Endodermal cell (in vitro differentiated cells): ENCODE data around the gene SLC7A4. TPM values are rescaled to one million over a fixed set of nuclear protein-coding genes. Genes with fewer than 3 reads are reported as not detected.

Source experiments
- DNase-seq: peaks from one replicate; pipeline ENCODE4 v3.0.0-alpha.2; 2017
- H3K27ac ChIP-seq: 2 replicates; pipeline ENCODE4 v1.5.1; 2013; ENCODE audit warnings: mild to moderate bottlenecking, low read depth, low read length, moderate library complexity
- H3K27me3 ChIP-seq: 2 replicates; pipeline ENCODE4 v1.6.1; 2013; ENCODE audit warnings: mild to moderate bottlenecking, low read length, moderate library complexity; ENCODE audit not compliant: insufficient read depth, control insufficient read depth, poor library complexity, severe bottlenecking
- H3K36me3 ChIP-seq: 2 replicates; pipeline ENCODE4 v1.7.0; 2013; ENCODE audit warnings: mild to moderate bottlenecking, low read length, moderate library complexity; ENCODE audit not compliant: control insufficient read depth, insufficient read depth
- H3K4me1 ChIP-seq: one replicate; pipeline ENCODE4 v1.7.0; 2013; ENCODE audit warnings: low read length; ENCODE audit not compliant: control insufficient read depth, insufficient read depth
- H3K4me3 ChIP-seq: 2 replicates; pipeline ENCODE4 v1.5.1; 2013; ENCODE audit warnings: mild to moderate bottlenecking, low read length, moderate library complexity
- H3K9ac ChIP-seq: 2 replicates; pipeline ENCODE4 v1.6.1; 2013; ENCODE audit warnings: mild to moderate bottlenecking, low read length, moderate library complexity; ENCODE audit not compliant: poor library complexity, severe bottlenecking; ENCODE audit errors: extremely low read depth
- H3K9me3 ChIP-seq: 2 replicates; pipeline ENCODE4 v1.6.1; 2013; ENCODE audit warnings: mild to moderate bottlenecking, low read length, moderate library complexity; ENCODE audit not compliant: control insufficient read depth
- H3K27ac Mint-ChIP-seq: 2 replicates; pipeline ENCODE4 v1.8.0; 2020; ENCODE audit warnings: mixed read lengths
- H3K27me3 Mint-ChIP-seq: 2 replicates; pipeline ENCODE4 v1.8.0; 2021; ENCODE audit warnings: mild to moderate bottlenecking, mixed read lengths; ENCODE audit not compliant: insufficient read depth
- H3K36me3 Mint-ChIP-seq: 2 replicates; pipeline ENCODE4 v1.8.0; 2020; ENCODE audit warnings: low read depth, mixed read lengths
- H3K4me1 Mint-ChIP-seq: 2 replicates; pipeline ENCODE4 v1.8.0; 2020; ENCODE audit warnings: mixed read lengths
- H3K4me3 Mint-ChIP-seq: 2 replicates; pipeline ENCODE4 v1.8.0; 2020; ENCODE audit warnings: mild to moderate bottlenecking, moderate library complexity, mixed read lengths
- H3K9me3 Mint-ChIP-seq: 2 replicates; pipeline ENCODE4 v1.8.0; 2020; ENCODE audit warnings: mild to moderate bottlenecking, mixed read lengths
- WGBS, 2 experiments: methylation state at CpG; one replicate each; pipeline versions ENCODE4 v1.1.5 to v1.1.7; 2013; ENCODE audit warnings: missing lambda C conversion rate in 2 of 2, mixed read lengths in 1 of 2; ENCODE audit not compliant: insufficient coverage in 1 of 2, insufficient read length in 1 of 2; 5-methylcytosine and 5-hydroxymethylcytosine counted together
- total RNA-seq, 2 donors: library from RNA; stranded (reverse); fragmentation: NEBNext Ultra II Directional in 1 of 2; extraction: Animal tissue kit (Norgen Biotek cat#: 25700) in 1 of 2; gene quantifications; 2 replicates in 1 of 2; 3 replicates in 1 of 2; pipeline ENCODE4 v1.2.1, GENCODE V29; 2021
- TF ChIP-seq, protein P1 (sequence below): fragments of 200-600 bp; sonication (generic); conservative IDR thresholded peaks from 2 replicates; pipeline ENCODE4 v1.5.0; 2021; ENCODE audit warnings: antibody characterized with exemption, mild to moderate bottlenecking

SLC7A4 gene
- total RNA-seq, 2 donors from 2014 or later, result 0.33 to 0.49 TPM

DNA sequence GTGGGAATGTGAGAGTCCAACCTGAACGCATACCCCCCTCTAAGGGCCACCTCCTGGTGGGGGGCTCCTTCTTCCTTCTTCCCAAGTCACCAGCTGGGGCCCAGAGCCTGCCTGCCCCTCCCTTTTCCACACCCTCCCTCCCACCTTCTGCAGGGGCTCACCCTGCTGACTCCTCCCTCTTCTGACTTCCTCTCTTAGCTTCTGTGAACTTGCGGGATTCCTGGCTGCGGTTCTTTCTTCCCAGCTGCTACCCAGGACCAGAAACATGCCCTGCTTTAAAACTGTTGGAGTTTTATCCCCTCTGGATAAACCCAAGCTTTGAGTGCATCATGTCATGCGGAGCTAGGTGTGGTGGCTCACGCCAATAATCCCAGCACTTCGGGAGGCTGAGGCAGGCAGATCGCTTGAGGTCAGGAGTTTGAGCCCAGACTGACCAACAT, 23.5 kb upstream of the SLC7A4 start:
- Histone ChIP-seq H3K36me3 (no peaks in the 10 kb centered on the region), H3K27me3 (no peaks in the 10 kb centered on the region), H3K9me3 (no peaks in the 10 kb centered on the region), H3K4me3 (no peak overlapping the region), H3K9ac (no peak overlapping the region), H3K4me1 (no peaks in the 10 kb centered on the region), H3K27ac (no peak overlapping the region)
- peaks cover 3% of the 10 kb centered on the region for H3K27me3 Mint-ChIP-seq
- H3K4me3 Mint-ChIP-seq, result no peak overlapping the region
- TF ChIP-seq, protein P1, sequence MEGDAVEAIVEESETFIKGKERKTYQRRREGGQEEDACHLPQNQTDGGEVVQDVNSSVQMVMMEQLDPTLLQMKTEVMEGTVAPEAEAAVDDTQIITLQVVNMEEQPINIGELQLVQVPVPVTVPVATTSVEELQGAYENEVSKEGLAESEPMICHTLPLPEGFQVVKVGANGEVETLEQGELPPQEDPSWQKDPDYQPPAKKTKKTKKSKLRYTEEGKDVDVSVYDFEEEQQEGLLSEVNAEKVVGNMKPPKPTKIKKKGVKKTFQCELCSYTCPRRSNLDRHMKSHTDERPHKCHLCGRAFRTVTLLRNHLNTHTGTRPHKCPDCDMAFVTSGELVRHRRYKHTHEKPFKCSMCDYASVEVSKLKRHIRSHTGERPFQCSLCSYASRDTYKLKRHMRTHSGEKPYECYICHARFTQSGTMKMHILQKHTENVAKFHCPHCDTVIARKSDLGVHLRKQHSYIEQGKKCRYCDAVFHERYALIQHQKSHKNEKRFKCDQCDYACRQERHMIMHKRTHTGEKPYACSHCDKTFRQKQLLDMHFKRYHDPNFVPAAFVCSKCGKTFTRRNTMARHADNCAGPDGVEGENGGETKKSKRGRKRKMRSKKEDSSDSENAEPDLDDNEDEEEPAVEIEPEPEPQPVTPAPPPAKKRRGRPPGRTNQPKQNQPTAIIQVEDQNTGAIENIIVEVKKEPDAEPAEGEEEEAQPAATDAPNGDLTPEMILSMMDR, result no peak
- H3K27ac Mint-ChIP-seq, result no peak overlapping the region
- H3K9me3 Mint-ChIP-seq, result no peaks in the 10 kb centered on the region
- peak; percentile 71 for DNase-seq
- H3K4me1 Mint-ChIP-seq, result peaks cover 18% of the 10 kb centered on the region
- no peaks in the 10 kb centered on the region for H3K36me3 Mint-ChIP-seq
- WGBS, 2 experiments, result 66 to 75% methylated on average over 7 of the region's 7 CpGs

DNA sequence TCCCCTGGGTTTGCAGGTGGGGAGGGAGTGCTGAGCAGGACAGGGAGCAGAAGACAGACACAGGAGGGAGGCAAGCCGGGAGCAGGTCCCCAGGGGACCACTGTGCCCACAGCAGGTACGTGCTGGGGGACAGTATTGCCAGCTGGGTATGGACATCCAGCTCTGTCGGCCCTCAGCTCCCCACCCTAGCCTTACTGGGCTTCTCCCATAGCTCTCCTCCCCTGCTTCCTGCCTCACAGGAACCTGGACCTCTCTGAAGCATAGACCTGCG, 23.1 kb upstream of the SLC7A4 start:
- H3K36me3 Mint-ChIP-seq, result no peaks in the 10 kb centered on the region
- no peak overlapping the region for H3K27ac Mint-ChIP-seq
- Histone ChIP-seq H3K27me3 (no peaks in the 10 kb centered on the region), H3K27ac (no peak overlapping the region), H3K4me3 (no peak overlapping the region), H3K36me3 (no peaks in the 10 kb centered on the region), H3K9ac (no peak overlapping the region), H3K9me3 (no peaks in the 10 kb centered on the region), H3K4me1 (no peaks in the 10 kb centered on the region)
- H3K4me3 Mint-ChIP-seq, result no peak overlapping the region
- TF ChIP-seq, protein P1, result no peak
- peaks cover 18% of the 10 kb centered on the region for H3K4me1 Mint-ChIP-seq
- no peak for DNase-seq
- H3K27me3 Mint-ChIP-seq, result peaks cover 3% of the 10 kb centered on the region
- no peaks in the 10 kb centered on the region for H3K9me3 Mint-ChIP-seq
- 70 to 94% methylated on average over 2 to 4 of the region's 4 CpGs for WGBS, 2 experiments

DNA sequence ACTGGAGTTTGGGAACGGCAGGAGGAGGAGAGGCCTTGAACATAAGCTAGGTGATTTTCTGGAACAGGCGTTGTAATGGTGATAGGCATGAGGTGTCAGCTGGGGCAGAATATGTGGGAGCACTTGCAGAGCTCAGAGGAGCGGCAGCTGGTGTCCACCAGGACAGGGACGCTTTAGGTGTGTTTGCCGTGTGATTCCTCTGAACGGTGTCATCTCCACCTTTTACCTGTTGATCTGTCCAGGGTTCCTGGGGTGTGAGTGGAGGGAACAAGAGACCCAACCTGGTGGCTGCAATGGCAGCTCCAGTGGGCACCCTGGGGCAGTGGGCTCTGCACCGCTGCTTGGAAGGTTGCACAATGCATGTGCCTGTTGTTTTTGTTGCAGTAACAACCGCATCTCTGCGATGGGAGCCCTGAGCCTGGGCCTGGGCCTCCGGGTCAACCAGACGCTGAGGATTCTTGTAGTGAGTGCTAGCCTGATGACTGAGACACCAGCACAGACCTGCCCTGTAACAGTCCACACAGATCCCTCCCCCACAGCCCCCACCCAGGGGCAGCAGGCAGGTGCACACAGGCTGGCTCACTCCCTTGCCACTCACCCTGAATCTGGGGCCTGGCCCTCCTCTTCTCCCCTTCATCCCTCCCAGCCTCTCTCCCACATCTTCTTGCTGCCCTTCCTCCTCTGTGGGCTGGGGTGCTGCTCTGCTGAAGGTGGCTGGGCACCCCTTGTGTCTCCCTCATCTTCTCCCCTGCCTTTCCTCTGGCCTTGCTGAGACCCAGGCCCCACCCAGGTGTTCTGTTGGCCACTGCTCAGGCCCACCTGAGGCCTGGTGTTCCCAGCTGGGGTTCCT, 22.6 kb upstream of the SLC7A4 start:
- Histone ChIP-seq H3K36me3 (no peaks in the 10 kb centered on the region), H3K27me3 (no peaks in the 10 kb centered on the region), H3K4me3 (no peak overlapping the region), H3K9me3 (no peaks in the 10 kb centered on the region), H3K9ac (no peak overlapping the region), H3K27ac (no peak overlapping the region), H3K4me1 (no peaks in the 10 kb centered on the region)
- no peaks in the 10 kb centered on the region for H3K9me3 Mint-ChIP-seq
- no peaks in the 10 kb centered on the region for H3K36me3 Mint-ChIP-seq
- peaks cover 3% of the 10 kb centered on the region for H3K27me3 Mint-ChIP-seq
- DNase-seq, result no peak
- no peak overlapping the region for H3K4me3 Mint-ChIP-seq
- H3K4me1 Mint-ChIP-seq, result peaks cover 18% of the 10 kb centered on the region
- TF ChIP-seq, protein P1, result no peak
- no peak overlapping the region for H3K27ac Mint-ChIP-seq
- 87 to 93% methylated on average over 9 to 11 of the region's 11 CpGs for WGBS, 2 experiments
